ENCODE measurements around the gene INPP4A.
"Not testable (repeated sequence)": the region's sequence is repeated elsewhere in the genome, so short reads cannot be mapped to it uniquely, and the experiment has no call there.

The INPP4A gene

DNA sequence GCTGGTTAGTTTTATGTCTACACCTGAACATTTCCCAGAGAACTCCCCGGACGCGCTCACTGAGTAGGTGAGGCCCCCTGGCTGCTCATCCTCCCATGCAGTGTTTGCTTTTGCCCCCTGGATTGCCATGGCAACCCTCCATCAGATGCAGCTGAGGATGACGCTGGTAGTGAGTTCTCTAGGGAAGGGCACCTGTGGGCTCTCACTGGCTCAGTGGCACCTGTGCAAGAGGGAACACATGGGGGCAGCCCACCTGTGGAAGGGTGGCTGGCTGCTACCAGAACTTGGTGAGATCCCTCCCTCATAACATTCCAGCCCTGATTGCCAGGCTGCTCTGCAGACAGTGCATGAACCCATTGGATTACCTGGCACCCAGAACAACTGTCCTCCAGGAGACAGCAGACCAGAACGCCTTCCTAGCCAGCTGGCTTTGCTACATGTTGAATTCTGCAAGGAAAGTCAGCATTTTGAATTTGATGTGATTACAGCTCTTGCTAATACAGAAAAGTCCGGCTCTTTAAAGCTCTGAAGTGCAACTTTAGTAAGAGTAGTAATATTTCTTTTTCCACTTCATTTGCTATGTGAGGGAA is 142.0 kb downstream of the INPP4A start:
- DNase-seq (ENCODE audit: low spot score): no peak

DNA sequence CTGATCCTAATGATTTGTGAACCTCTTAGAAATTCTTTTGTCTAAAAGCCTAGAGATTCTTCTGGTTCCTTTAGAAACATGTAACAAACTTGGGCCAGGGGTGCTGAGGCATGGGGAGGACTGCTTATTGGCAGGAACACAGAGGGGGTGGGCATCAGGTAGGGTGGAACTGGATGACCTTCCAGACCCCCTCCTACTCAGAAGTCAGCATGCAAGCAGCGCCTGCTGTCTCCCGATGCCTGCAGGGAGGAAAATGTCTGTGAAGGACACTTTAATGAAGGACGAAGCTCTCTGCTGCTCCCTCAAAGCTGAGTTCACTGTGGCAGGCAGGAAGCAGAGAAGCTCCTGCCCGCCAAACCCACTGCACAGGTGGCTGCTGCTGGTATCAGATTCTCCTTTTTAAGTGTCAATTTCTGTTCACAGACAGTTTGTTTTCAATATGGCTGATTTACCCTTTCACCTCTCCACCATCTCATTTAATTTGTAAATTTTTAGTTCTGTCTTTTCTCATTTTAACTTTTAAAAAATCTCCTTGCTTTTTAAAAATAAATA is 144.3 kb downstream of the INPP4A start:
- no peak for DNase-seq (ENCODE audit: low spot score)

DNA sequence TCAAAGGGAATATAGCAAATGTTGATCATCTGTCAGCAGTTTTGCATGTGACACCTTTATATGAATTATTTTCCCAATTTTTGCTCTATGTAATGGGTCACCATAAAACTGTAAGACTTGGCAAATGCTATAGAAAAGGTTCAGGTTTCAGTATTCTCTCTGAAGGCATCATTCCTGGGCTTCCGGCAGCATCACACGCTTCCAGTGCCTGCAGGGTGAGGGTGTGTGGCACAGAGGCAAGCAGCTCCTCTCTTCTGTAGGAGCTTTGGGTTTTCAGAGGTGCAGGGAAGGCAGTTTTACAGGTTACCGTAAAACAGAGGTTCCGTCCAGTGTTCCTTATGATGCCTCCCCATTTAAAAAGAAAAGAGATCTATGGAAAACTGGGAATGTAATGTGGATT is 144.8 kb downstream of the INPP4A start:
- DNase-seq (ENCODE audit: low spot score): no peak

DNA sequence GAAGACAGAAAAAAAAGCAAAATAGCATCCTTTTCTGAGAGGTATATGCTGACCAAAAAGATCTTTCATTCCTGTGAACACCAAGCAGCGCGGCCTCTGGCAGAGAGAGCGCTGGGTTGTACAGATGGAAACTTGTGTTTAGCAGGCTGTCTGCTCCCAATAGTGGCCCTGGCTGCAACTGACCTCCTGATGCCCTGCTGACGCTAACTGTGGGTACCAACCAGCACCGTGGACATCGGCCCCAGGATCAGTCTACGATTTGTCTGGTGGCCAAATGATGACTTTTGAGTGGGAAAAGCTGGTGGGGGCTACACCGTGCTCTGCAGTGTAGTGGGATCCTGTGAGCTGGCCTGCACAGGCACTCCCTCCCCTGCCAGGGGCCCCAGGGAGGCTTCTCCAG is 147.9 kb downstream of the INPP4A start:
- DNase-seq (ENCODE audit: low spot score): no peak

DNA sequence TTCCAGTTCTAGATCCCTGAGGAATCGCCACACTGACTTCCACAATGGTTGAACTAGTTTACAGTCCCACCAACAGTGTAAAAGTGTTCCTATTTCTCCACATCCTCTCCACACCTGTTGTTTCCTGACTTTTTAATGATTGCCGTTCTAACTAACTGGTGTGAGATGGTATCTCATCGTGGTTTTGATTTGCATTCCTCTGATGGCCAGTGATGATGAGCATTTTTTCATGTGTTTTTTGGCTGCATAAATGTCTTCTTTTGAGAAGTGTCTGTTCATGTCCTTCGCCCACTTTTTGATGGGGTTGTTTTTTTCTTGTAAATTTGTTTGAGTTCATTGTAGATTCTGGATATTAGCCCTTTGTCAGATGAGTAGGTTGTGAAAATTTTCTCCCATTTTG is 150.0 kb downstream of the INPP4A start:
- DNase-seq (ENCODE audit: low spot score): not testable (repeated sequence)

DNA sequence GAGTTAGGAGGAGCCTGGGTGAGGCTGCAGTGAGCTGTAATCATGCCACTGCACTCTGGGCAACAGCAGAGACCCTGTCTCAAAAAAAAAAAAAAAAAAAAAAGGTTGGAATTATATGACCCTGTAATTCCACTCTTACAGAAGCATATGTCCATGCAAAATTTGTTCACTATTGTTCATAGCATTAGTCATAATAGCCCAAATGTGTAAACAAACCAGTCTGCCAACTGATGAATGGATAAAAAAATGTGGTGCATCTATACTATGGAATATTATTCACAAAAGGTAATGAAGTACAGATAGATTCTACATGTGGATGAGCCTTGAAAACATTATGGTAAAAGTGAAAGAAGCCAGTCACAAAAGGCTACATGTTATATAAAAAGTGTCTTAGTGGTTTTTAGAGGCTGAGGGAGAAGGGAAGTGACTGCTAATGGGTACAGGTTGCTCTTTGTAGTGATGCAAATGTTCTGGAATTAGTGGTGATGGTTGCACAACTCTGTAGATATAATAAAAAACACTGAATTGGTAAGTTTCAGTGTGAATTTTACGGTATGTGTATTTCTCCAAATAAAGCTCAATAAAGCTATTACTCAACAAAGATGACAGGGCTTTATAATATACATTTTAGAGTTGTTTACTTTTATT is 154.2 kb downstream of the INPP4A start:
- DNase-seq (ENCODE audit: low spot score): no peak

DNA sequence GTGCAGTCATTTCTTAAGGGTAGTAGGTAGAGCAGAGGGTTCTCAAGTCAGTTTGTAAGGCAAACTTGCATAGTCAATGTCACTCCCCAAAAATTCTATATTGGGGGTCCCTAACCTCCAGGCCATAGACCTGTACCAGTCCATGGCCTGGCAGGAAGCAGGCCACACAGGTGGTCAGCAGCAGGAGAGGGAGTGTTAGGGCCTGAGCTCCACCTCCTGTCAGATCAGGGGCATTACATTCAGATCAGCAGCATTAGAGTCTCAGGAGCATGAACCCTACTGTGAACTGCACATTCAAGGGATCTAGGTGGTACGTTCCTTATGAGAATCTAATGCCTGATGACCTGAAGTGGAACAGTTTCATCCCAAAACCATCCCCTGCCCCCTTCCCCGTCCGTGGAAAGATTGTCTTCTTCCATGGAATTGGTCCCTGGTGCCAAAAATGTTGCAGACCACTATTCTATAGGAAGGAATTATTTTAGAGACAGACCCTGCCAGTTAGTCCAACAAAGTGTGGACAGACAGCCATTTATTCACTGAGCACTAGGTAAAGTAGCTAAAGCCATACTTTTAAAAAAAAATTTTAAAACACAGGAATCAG is 157.0 kb downstream of the INPP4A start:
- no peak for DNase-seq (ENCODE audit: low spot score)

DNA sequence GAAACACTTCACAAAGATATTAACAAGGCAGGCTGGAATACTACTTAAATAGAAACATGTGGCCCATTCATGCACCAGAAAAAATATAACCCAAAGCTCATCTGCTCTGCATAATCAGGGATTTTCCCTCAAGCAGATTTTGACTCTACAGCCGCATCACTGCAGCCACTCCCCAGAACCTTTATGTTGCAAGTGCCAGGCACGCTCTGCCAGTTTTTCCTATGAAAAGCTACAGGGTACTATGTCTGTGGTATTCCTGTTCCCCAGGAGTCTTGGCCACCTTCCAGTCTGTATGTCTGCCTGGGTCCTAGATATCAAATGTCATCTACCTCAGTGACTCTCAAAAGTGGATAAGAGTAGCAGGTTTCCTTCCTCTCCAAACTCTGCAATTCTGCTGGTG is 159.9 kb downstream of the INPP4A start:
- no peak for DNase-seq (ENCODE audit: low spot score)

DNA sequence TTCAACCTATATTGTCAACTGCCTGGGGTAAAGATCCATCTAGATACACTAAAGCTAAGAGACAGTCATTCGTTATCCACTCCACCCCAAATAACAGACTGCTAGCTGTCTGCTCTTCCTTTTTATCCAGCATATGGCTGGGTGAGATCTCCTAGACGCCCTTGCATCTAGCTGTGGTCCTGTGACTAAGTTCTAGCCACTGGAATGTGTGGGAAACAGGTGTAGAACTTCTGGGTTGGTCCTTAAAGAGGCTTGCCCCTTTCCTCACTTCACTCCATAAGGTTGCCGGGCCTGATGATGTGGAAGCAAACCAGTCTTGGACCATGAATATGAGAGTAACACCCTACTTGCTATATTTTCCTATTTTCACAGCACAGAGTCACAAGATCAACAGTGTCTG is 160.4 kb downstream of the INPP4A start:
- no peak for DNase-seq (ENCODE audit: low spot score)

DNA sequence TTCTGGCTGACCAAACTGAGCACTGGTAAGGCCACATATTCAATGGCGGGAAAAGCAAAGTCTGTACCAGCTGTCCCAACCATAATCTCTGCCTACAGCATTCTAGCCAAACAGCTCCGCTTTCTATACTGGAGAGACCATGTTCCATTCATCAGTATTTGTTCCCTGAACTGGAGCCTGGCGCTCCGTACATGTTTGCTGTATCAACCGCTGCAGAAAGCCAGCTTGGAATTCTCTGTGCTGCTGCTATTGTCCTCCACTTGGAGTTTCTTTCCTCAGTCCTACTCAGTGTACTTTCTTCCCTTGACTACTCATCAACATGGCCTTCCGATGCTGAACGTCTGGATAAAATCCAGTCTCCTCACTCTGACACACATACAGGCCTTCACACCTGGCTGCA is 161.8 kb downstream of the INPP4A start:
- DNase-seq (ENCODE audit: low spot score): no peak

DNA sequence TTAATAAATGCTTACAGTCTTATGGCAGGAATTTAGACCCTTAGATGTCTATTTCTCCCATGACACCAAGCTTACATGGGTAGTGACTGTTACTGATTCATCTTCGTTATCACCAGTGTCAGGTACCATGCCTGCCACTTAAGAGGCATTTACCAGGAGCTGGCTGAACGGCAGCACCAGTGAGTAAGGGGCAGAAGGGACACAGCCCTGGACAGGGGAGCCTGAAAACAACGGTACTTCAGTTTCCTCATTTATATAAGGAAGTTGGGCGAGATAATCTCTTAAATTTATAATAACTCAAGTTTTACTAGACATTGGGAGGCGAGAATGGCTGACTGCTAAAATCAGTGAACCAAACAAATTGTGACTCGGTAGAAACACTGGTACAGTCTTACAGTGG is 162.4 kb downstream of the INPP4A start:
- DNase-seq (ENCODE audit: low spot score): no peak

DNA sequence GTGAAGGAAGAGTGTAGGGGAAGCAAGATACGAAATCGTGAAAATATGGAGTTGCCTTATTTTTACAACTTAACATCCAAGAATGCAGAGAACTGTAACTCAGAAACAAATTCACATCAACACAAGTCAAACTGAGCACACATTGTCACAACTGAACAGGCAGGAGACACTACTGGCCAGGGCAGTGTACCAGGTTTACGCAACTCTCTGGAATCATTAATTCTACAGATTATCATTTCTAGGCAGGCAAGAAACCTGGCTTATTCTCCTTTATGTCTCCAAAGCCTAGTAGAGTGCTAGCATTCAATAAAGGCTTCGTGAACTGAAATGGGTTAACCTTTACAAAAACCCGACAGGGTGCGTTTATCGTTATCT is 163.1 kb downstream of the INPP4A start:
- peak; percentile 24 for DNase-seq (ENCODE audit: low spot score)

DNA sequence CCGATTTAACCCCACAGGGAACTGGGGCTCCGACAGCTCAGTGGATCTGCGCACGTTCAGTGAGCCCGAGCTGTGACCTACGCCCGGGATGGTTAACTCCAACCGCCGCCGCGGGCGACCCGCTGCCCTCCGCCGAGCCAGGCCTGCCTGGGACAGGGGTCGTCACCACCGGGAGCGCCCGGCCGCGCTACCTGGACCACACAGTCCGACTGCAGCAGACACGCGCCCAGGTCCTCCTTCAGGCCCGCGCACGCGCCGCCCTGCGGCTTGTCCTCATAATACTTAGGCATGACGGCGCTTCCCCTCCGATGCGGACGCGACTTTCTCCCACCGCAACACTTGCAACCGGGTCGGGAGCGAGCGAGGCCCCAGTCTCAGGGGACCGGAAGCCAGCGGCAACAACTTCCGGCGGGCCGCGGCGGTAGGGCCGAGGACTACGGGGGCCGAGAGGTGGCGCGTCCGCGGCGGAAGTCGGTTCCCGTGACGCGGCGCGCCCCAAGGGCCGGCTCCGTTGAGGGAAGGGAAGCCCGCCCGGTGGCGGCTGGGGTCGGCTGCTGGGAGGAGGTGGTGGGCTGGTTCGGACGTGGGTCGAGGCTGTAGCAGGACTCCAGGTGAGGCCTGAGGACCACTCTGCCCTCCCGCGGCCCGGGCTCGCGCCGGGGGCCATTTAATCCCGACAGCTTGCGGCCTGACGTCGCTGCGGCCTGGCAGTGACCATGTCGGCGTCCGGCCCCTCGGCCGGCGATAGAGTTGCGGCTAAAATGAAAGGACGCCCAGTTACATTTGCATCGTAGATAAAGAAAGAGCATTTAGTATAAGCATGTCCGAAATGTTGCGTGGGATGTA is 163.7 kb downstream of the INPP4A start, which contains the start of the genes COA5 and UNC50:
Gene COA5 (minus strand): TSS at position 397 of the 846 bp plus-strand sequence. CDS start 107 bp downstream, at position 290.
Gene UNC50 (plus strand): TSS at position 474 of the 846 bp plus-strand sequence. CDS start 1,171 bp downstream, outside the sequence.
- peak; percentile 76 for DNase-seq (ENCODE audit: low spot score)

DNA sequence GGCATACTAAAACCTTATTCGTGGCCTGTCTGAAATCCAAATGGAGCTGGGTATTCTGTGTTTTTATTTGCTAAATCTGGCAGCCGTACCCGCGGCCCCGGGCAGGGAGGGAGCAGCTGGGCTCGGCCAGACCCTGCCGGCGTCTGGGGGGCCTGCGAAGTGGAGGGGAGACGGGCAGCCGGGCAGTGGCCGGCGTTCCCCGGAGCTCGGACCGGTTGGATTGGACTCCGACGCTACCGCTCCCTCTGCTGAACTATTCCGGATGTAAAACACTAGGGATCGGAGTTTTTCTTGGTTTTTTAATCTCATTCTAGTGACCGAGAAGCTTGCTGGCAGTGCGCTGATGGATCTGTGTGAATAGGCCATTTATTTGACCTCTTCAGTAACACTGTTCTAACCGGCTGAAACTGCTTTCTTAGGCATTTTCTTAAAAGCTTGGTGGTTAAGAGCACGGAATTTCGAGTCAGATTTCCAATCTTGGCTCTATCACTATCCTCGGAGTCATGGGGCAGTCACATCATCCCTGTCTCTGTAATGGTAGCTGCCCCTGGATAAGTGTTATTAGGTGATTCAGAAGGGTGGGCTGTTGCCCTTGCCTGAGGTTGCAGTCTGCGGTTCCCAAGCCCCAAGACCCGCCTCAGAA is 164.4 kb downstream of the INPP4A start:
- peak; percentile 26 for DNase-seq (ENCODE audit: low spot score)

DNA sequence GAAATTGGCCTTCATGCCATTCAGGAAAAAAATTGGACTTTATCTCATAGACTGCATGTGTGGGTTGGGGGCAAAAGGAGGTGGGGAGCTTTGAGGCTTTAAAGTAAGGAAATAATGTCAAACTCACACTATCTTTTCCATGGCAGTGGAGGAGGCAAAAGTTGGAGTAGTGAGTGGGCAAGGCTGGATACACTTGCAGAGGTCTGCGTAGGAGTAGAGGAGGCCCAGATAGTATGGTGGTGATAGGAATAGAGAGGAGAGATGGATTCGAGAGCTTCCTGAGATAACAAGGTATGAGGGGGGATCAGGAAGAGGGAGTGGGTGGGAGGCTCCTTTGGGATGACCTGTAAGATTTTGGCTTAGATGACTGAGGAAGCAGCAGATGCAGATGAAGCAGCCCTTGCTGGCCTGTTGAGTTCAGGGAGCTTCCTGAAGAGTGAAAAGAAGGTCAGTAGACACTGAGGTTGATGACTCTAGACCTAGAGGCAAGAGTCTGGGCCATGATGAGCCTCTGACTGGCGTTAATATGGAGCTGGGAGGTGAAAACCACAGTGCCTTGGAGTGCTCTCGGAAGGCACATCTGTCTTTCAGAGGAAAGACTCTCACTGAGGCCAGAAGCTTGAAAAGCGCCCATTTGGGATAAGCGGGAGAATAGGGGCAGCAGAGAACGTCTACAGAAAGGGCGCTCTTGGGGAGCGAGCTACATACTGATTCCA is 169.5 kb downstream of the INPP4A start:
- no peak for DNase-seq (ENCODE audit: low spot score)

DNA sequence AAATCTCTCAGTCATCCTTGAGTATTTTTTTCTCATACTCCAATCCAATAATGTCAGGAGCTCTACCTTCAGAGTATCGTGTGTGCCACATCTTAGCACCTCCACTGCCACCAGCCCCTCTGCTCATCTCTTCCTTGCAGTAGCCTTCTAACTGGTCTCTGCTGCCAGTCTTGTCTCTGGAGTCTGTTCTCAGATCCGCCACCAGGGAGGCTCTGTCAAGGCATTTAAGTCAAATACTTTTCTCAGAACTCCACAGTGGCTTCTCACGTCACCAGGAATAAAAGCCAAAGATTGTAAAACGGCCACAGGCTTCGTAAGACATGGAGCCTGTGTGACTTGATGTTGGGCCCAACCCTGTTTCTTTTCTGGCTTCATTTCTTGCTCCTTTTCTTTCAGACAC is 170.8 kb downstream of the INPP4A start:
- DNase-seq (ENCODE audit: low spot score): no peak

DNA sequence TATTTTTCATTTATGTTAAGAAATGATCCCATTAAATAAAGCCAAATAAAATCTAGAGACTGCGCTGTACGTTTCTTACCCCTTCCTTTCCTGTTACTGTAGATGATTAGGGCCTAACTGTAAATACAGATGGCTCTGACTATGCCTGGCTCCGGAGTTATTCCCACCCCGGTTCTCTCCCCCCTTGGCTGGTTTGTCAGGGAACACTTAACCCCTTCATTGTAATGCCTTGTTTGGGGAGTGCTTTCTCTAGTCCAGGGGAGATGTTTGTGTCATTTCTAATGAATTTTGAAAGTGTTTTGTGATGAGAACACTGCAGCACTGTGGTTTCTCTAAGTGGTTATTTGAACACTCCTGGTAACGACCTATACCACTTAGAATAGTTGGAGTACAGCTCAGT is 172.5 kb downstream of the INPP4A start:
- DNase-seq (ENCODE audit: low spot score): no peak

DNA sequence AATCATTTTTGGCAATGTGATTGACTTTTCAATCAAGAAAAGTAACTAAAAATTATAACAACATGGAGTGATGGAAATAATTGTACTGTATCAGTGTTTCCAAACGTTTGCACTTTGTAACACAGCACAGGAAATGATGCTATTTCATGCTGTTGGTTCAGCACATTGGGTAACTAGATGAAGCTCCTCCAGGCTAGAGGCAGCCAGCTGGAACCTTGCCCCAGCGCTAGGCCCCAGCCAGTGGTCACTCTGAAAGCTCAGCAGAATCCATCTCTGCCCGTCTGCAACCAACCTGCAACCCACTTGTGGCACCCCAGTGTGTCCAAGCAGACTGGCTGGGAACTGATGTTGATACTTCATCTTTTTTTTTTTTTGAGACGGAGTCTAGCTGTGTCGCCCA is 179.0 kb downstream of the INPP4A start:
- DNase-seq (ENCODE audit: low spot score): no peak

DNA sequence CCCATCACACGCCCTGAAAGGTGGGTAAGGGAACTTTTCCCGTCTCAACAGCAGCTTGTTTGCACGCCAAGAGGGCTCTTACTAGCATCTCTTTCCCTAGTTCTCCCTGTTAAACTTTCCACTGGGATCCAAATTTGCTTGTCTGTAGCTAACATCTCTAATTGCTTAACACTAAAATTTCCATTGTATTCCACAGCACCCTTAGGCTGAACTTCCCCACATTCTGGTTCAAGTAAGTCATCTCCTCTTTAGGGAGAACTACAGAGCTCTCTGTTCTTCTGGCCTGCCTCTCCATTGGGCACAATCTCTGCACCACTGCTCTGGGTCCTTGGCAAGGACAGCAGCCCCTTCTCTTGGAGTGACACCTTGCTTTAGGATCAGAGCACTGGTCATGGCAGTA is 187.7 kb downstream of the INPP4A start:
- no peak for DNase-seq (ENCODE audit: low spot score)

DNA sequence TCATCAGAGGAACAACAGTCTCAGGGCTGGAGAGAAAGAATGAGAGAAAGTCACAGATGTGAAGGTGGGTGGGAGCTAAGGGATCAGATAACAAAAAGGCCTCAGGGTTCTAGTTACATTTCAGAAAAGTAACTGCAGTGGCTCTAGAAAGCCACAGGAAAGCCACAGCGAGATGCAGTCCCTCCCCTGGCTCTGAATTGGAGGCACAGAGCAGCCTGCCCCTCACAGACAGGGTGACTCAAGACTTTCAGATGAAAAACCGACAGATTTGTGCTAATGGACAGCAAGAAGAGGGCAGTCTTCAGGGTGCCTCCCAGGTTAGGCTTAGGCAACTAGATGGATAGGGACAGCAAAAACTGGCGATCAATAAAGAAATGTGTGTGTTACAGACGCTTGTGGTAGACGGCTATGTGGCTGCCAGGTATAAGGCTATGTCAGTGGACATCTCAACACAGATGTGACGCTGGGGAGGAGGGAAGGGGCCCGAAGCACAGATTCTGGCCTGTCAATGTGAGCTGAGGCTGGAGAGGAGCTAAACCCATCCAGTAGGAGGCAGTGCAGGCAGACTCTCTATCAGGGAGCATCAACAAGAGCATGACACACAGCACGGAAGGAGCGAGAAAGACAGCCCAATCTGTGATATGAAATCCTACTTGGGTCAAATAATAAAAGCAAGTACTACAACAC is 189.9 kb downstream of the INPP4A start:
- DNase-seq (ENCODE audit: low spot score): no peak
